Memory B cell (primary cell): Measurements from ENCODE around the gene SPOP.
A peak's percentile ranks its signal among the peaks of the same experiment; 100 is the strongest.

Experiments used
- ATAC-seq: fragments of 150-1000 bp; cut with Tn5 transposase; 2 replicates; pipeline ENCODE4 v1.10.0; 2021; ENCODE audit warnings: low read depth, mild to moderate bottlenecking, moderate library complexity
- DNase-seq, 2 donors: peaks; one replicate each; pipeline ENCODE4 v3.0.0; 2022; ENCODE audit warnings: low spot score in 2 of 2
- H3K27ac Mint-ChIP-seq: one replicate; pipeline ENCODE4 v1.8.0; 2022; ENCODE audit warnings: mild to moderate bottlenecking, moderate library complexity, mixed read lengths
- H3K27me3 Mint-ChIP-seq: one replicate; pipeline ENCODE4 v1.8.0; 2022; ENCODE audit warnings: mixed read lengths
- H3K36me3 Mint-ChIP-seq: one replicate; pipeline ENCODE4 v1.8.0; 2022; ENCODE audit warnings: mild to moderate bottlenecking, mixed read lengths
- H3K4me1 Mint-ChIP-seq: one replicate; pipeline ENCODE4 v1.8.0; 2022; ENCODE audit warnings: mixed read lengths
- H3K4me3 Mint-ChIP-seq: one replicate; pipeline ENCODE4 v1.8.0; 2022; ENCODE audit warnings: mild to moderate bottlenecking, moderate library complexity, mixed read lengths
- H3K9me3 Mint-ChIP-seq: one replicate; pipeline ENCODE4 v1.8.0; 2022; ENCODE audit warnings: mixed read lengths

The SPOP gene

GRCh38 chr17:49577650-49577934, 100.3 kb downstream of the SPOP start:
- DNase-seq (no peak), ATAC-seq (no peak)
- Mint-ChIP-seq H3K36me3 (no peaks in the 10 kb centered on the region), H3K4me1 (peaks cover 6% of the 10 kb centered on the region), H3K27me3 (peaks cover 22% of the 10 kb centered on the region), H3K4me3 (peak overlapping the region; percentile 15), H3K27ac (no peak overlapping the region), H3K9me3 (no peaks in the 10 kb centered on the region)

- ATAC-seq (no peak), DNase-seq (peak in 1 of 2 donors; percentile 19)
- peaks cover 25% of the 10 kb centered on the region for H3K27me3 Mint-ChIP-seq
Measured at GRCh38 chr17:49576917-49577649, 100.8 kb downstream of the SPOP start.

GRCh38 chr17:49576088-49576916, 101.6 kb downstream of the SPOP start:
- H3K27ac Mint-ChIP-seq: no peak overlapping the region
- no peaks in the 10 kb centered on the region for H3K9me3 Mint-ChIP-seq
- H3K36me3 Mint-ChIP-seq: no peaks in the 10 kb centered on the region
- H3K4me3 Mint-ChIP-seq: peak overlapping the region; percentile 76
- no peak for DNase-seq
- H3K27me3 Mint-ChIP-seq: peaks cover 25% of the 10 kb centered on the region
- H3K4me1 Mint-ChIP-seq: peaks cover 6% of the 10 kb centered on the region
- ATAC-seq: peak; percentile 27

More at GRCh38 chr17:49576917-49577649, 100.8 kb downstream of the SPOP start:
- peak overlapping the region; percentile 57 for H3K4me3 Mint-ChIP-seq
- no peaks in the 10 kb centered on the region for H3K36me3 Mint-ChIP-seq
- no peak overlapping the region for H3K27ac Mint-ChIP-seq
- no peaks in the 10 kb centered on the region for H3K9me3 Mint-ChIP-seq
- peaks cover 6% of the 10 kb centered on the region for H3K4me1 Mint-ChIP-seq

- no peaks in the 10 kb centered on the region for H3K36me3 Mint-ChIP-seq
- H3K4me3 Mint-ChIP-seq: peak within 1 kb of the TSS; percentile 76
- no peaks in the 10 kb centered on the region for H3K9me3 Mint-ChIP-seq
- DNase-seq: peak in 1 of 2 donors; percentile 60
- ATAC-seq: peak; percentile 70
- H3K27ac Mint-ChIP-seq: no peak within 1 kb of the TSS
- H3K27me3 Mint-ChIP-seq: peaks cover 28% of the 10 kb centered on the region
- peaks cover 6% of the 10 kb centered on the region for H3K4me1 Mint-ChIP-seq
Measured at GRCh38 chr17:49575679-49576087, 102.2 kb downstream of the SPOP start, which contains the start of gene NXPH3. TSS of gene NXPH3 (plus strand) at chr17:49575871. CDS start at chr17:49576220, 349 bp downstream.

- ATAC-seq (no peak), DNase-seq (peak in 1 of 2 donors; percentile 22)
Measured at GRCh38 chr17:49574945-49575678, 102.8 kb downstream of the SPOP start.

GRCh38 chr17:49574323-49574781, 103.5 kb downstream of the SPOP start:
- Mint-ChIP-seq H3K27ac (no peak overlapping the region), H3K36me3 (no peaks in the 10 kb centered on the region), H3K4me3 (no peak overlapping the region), H3K27me3 (peaks cover 28% of the 10 kb centered on the region), H3K4me1 (peaks cover 6% of the 10 kb centered on the region), H3K9me3 (no peaks in the 10 kb centered on the region)
- no peak for ATAC-seq
- DNase-seq: no peak

More at GRCh38 chr17:49574945-49575678, 102.8 kb downstream of the SPOP start:
- H3K36me3 Mint-ChIP-seq: no peaks in the 10 kb centered on the region
- peaks cover 28% of the 10 kb centered on the region for H3K27me3 Mint-ChIP-seq
- no peak overlapping the region for H3K27ac Mint-ChIP-seq
- peak overlapping the region; percentile 55 for H3K4me3 Mint-ChIP-seq
- peaks cover 6% of the 10 kb centered on the region for H3K4me1 Mint-ChIP-seq
- no peaks in the 10 kb centered on the region for H3K9me3 Mint-ChIP-seq

GRCh38 chr17:49573510-49574322, 104.2 kb downstream of the SPOP start:
- no peak for ATAC-seq
- Mint-ChIP-seq H3K27ac (no peak overlapping the region), H3K36me3 (no peaks in the 10 kb centered on the region), H3K27me3 (peaks cover 28% of the 10 kb centered on the region), H3K4me3 (no peak overlapping the region), H3K9me3 (no peaks in the 10 kb centered on the region), H3K4me1 (peaks cover 6% of the 10 kb centered on the region)
- no peak for DNase-seq

GRCh38 chr17:49572806-49573420, 105.0 kb downstream of the SPOP start:
- H3K4me3 Mint-ChIP-seq: no peak overlapping the region
- peaks cover 7% of the 10 kb centered on the region for H3K4me1 Mint-ChIP-seq
- no peaks in the 10 kb centered on the region for H3K36me3 Mint-ChIP-seq
- H3K27me3 Mint-ChIP-seq: peaks cover 28% of the 10 kb centered on the region
- ATAC-seq (no peak), DNase-seq (no peak)
- H3K27ac Mint-ChIP-seq: no peak overlapping the region
- H3K9me3 Mint-ChIP-seq: no peaks in the 10 kb centered on the region

GRCh38 chr17:49572226-49572625, 105.7 kb downstream of the SPOP start:
- Mint-ChIP-seq H3K27ac (no peak overlapping the region), H3K27me3 (peaks cover 28% of the 10 kb centered on the region), H3K4me1 (peaks cover 11% of the 10 kb centered on the region), H3K9me3 (no peaks in the 10 kb centered on the region), H3K36me3 (no peaks in the 10 kb centered on the region), H3K4me3 (no peak overlapping the region)
- no peak for DNase-seq
- no peak for ATAC-seq

- H3K9me3 Mint-ChIP-seq: no peaks in the 10 kb centered on the region
- DNase-seq: no peak
- peaks cover 8% of the 10 kb centered on the region for H3K4me1 Mint-ChIP-seq
- peaks cover 26% of the 10 kb centered on the region for H3K27me3 Mint-ChIP-seq
- no peak for ATAC-seq
- peak overlapping the region; percentile 0 for H3K4me3 Mint-ChIP-seq
- no peaks in the 10 kb centered on the region for H3K36me3 Mint-ChIP-seq
- no peak overlapping the region for H3K27ac Mint-ChIP-seq
Measured at GRCh38 chr17:49571764-49572163, 106.1 kb downstream of the SPOP start.

- ATAC-seq (no peak), DNase-seq (no peak)
- H3K27ac Mint-ChIP-seq: no peak overlapping the region
- H3K27me3 Mint-ChIP-seq: peaks cover 27% of the 10 kb centered on the region
- H3K4me3 Mint-ChIP-seq: peak overlapping the region; percentile 87
- no peaks in the 10 kb centered on the region for H3K9me3 Mint-ChIP-seq
- peaks cover 8% of the 10 kb centered on the region for H3K4me1 Mint-ChIP-seq
- H3K36me3 Mint-ChIP-seq: no peaks in the 10 kb centered on the region
Measured at GRCh38 chr17:49571283-49571682, 106.6 kb downstream of the SPOP start.

GRCh38 chr17:49570540-49571242, 107.2 kb downstream of the SPOP start:
- H3K4me1 Mint-ChIP-seq: peaks cover 8% of the 10 kb centered on the region
- H3K9me3 Mint-ChIP-seq: no peaks in the 10 kb centered on the region
- H3K36me3 Mint-ChIP-seq: no peaks in the 10 kb centered on the region
- no peak for ATAC-seq
- peaks cover 28% of the 10 kb centered on the region for H3K27me3 Mint-ChIP-seq
- peak overlapping the region; percentile 87 for H3K4me3 Mint-ChIP-seq
- H3K27ac Mint-ChIP-seq: no peak overlapping the region
- DNase-seq: no peak
